Measurements from ENCODE around the gene RPS5. TPM values are rescaled to one million over a fixed set of nuclear protein-coding genes. Genes with fewer than 3 reads are reported as not detected.

Gene RPS5
- total and polyA plus RNA-seq, 9 of the 15 experiments (the other 6 are each of a cell fraction or from before 2014, with no cell fraction given), result 1,228 to 3,570 (median 2,484) TPM

DNA sequence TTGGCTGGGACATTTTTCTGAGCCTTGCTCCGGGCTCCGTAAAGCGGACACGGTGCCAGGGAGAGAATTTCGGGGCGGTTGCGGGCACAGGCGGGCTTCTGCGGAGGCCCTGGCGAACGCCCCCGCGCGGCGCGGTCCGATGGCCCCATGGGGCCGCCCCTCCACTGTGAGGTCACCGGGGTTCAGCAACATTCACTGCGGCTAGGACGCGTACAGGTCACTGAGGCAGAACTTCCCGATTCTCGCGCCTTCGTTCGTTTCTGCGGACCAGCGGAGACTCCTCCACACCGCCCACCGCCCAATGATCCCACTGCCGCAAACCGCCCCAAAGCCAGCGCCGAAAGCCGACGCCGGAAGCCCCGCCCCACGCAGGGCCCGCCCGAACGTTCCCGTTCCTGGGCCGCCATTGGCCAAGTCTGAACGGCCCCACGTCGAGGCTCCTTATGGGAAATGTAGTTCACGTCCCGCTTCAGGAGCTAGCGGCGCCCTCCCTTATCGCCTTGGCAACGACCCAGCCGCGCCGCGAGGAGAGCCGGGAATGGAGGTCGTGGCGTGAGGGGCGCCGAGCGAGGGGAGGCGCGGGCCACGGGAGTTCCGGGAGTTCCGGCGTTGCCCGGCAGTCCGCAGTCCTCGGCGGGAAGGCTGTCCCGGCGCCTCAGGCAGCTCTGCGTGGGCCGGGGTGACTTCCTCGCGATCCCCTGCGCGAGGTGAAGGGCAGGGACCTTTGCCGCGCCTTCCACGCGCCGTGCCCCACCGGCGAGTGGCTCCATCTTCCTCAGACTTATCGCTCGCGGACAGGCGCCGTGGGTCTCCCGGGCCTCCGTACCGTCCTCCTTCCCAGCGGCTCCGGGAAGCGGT lies 21.3 kb downstream of the RPS5 start, which contains the start of gene ZNF584 (continued):
- no peak for TF ChIP-seq ZNF282 (CRISPR knock-in tag; IDR thresholded peaks at IDR 0.05)
- TF ChIP-seq TCF7L2 (IDR thresholded peaks at IDR 0.05; ENCODE audit: low read depth, low read length), result no peak
- peak; percentile 20; the same call in 1 of the 2 replicates for TF ChIP-seq DNMT1 (IDR thresholded peaks at IDR 0.05)
- TF ChIP-seq ESRRA (IDR thresholded peaks at IDR 0.05; ENCODE audit: borderline replicate concordance, low read depth), result peak; percentile 81; the same call in 1 of the 2 replicates
- TF ChIP-seq SREBF2 (CRISPR knock-in tag; IDR thresholded peaks at IDR 0.05), result no peak
- no peak for TF ChIP-seq NFIX (CRISPR knock-in tag; IDR thresholded peaks at IDR 0.05; ENCODE audit: low read depth)
- TF ChIP-seq REST (IDR thresholded peaks at IDR 0.05; ENCODE audit: borderline replicate concordance), result peak; percentile 85
- peak; percentile 24; the same call in 1 of the 2 replicates for TF ChIP-seq REST (CRISPR knock-in tag; IDR thresholded peaks at IDR 0.05; ENCODE audit: low read depth)
- no peak for TF ChIP-seq MTA2 (IDR thresholded peaks at IDR 0.05; ENCODE audit: low read depth)
- TF ChIP-seq NFXL1 (CRISPR knock-in tag; IDR thresholded peaks at IDR 0.05), result no peak
- TF ChIP-seq ZNF212 (CRISPR knock-in tag; IDR thresholded peaks at IDR 0.05), result no peak
- no peak for TF ChIP-seq ZNF785 (CRISPR knock-in tag; IDR thresholded peaks at IDR 0.05)
- TF ChIP-seq SNIP1 (IDR thresholded peaks at IDR 0.05; ENCODE audit: low read depth), result peak; percentile 74; the same call in 1 of the 2 replicates
- TF ChIP-seq GTF2B (IDR thresholded peaks at IDR 0.05; ENCODE audit: extremely low read depth, insufficient read length), result no peak
- no peak for TF ChIP-seq CCAR2 (IDR thresholded peaks at IDR 0.05; ENCODE audit: low read depth, low read length)
- TF ChIP-seq PCBP1 (IDR thresholded peaks at IDR 0.05; ENCODE audit: low read depth, low read length, poor library complexity, severe bottlenecking), result peak; percentile 87
- TF ChIP-seq ZNF644 (tag; IDR thresholded peaks at IDR 0.05; ENCODE audit: low read depth), result no peak
- TF ChIP-seq SMARCB1 (IDR thresholded peaks at IDR 0.05; ENCODE audit: insufficient read length, low read depth), result no peak
- TF ChIP-seq RCOR1 (IDR thresholded peaks at IDR 0.05; ENCODE audit: borderline replicate concordance in 1 of 2, low read depth in 2 of 2, low read length in 2 of 2), result 0 out of 4 replicates have a peak, but pooled peaks of 1 of the 2 experiments have one; percentile 4
- 0 out of 2 replicates have a peak, but pooled peaks have one; percentile 62 for TF ChIP-seq TARDBP (IDR thresholded peaks at IDR 0.05)
